Stimulated activated CD4-positive, alpha-beta T cell treated with anti-CD3 and anti-CD28 coated beads, Interleukin-4, amount 100 ng/mL, for 4 hours (primary cell): ENCODE measurements around the gene FABP2.
A peak's percentile ranks its signal among the peaks of the same experiment; 100 is the strongest.
"Not testable (repeated sequence)": the region's sequence is repeated elsewhere in the genome, so short reads cannot be mapped to it uniquely, and the experiment has no call there.

ENCODE experiments used
- DNase-seq, 2 experiments: peaks; one replicate each; pipeline ENCODE4 v3.0.0-alpha.2; 2020

The FABP2 gene

DNA sequence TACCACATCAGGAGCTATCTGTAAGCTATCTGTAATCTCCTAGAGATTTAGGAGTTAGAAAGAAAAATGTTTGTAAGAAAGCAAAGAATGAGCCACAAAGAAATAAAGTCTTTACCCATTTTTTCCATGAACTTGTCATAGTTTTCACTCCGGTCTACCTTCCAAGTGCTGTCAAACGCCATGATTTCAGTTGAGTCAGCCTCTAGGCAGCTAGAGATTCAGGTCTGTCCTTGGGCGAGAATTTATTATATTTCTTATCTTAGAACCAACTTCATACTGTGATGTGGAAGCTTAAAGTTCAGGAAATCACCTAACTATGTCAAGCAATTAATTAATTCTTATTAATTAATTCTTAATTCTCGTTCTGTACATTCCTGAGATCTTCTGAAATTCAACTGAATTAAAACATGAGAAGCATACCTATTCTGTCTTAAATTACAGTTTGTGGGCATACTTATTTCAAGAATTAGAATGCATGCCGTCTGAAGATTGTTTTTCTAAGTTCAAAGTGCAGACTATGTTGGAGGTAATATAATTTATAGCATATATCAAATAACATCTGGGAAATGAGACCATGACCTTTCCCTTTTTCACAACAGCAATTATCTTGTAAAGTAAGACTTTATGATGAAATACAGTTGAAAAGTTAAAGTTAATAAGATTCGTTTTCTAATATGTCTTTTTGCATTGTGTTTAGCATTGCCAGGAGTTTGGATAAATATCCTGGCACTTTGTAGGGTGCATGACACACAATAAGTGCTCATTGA, at the start of gene FABP2:
FABP2 (minus strand) TSS at position 218 of the 767 bp plus-strand sequence; CDS start at position 182, 36 bp downstream.
- DNase-seq, result no peak

GRCh38 chr4:119370951-119371683, 49.2 kb upstream of the FABP2 start:
- not testable (repeated sequence) for DNase-seq

GRCh38 chr4:119370392-119370791, 48.5 kb upstream of the FABP2 start:
- DNase-seq, result peak; percentile 8 to 49

GRCh38 chr4:119366802-119367201, 44.9 kb upstream of the FABP2 start:
- DNase-seq, result not testable (repeated sequence)

DNA sequence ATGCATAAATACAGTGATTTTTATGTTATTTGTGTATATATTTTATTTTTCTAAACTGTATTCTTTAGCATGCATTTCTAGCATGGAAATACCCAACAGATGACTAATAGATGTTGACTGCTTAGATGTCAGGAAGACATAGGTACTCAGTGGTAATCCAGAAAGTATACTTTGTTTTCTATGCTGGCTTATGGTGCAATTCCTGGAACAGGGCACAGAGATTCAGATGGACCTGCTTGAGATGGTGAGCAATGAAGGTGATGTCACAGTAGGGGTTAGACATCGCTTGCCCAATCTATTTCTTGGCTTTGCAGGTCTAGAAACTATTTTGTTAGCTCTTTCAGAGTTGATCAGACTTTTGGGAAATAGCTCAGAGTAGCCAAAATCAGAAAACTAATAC, 42.3 kb upstream of the FABP2 start:
- DNase-seq, result not testable (repeated sequence)

DNA sequence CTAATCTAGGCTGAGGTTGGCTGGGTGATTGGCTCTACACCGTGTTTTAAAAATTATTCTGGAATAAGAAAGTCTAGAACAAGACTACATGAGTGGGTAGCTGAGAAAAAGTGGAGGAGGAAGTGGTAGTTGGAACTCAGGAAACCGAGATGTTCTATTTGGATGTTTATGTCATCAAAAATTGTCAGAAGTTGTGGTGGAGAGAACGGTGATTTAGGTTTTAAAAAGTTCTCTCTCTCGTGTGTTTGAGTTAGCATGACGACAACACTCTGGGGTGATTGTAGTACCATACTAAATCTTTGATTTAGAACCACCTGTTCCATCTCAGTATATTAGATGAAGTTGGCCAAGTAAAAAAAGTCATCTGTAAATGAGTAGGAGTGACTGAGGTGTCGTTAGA, 41.4 kb upstream of the FABP2 start:
- not testable (repeated sequence) for DNase-seq

DNA sequence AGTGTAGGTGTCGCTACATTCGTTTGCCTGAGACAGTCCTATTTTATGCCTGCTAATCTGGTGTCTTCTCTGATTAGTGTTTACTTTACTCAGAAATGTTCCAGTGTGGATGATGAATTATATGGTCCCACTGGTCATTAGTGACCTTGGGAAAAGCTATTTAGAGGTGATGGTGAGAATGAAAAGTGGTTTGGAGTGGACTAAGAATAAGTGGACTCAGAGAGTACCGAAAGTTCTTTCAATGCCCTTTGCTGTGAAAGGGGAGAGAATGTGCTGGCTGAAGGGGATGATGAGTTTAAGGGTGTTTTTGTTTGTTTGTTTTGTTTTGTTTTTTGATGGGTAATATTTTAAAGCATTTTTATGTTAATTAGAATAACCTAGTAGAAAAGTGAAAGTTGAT, 40.5 kb upstream of the FABP2 start:
- not testable (repeated sequence) for DNase-seq

- DNase-seq, result not testable (repeated sequence)
These were observed 37.9 kb upstream of the FABP2 start for GRCh38 chr4:119359873-119360272.

DNA sequence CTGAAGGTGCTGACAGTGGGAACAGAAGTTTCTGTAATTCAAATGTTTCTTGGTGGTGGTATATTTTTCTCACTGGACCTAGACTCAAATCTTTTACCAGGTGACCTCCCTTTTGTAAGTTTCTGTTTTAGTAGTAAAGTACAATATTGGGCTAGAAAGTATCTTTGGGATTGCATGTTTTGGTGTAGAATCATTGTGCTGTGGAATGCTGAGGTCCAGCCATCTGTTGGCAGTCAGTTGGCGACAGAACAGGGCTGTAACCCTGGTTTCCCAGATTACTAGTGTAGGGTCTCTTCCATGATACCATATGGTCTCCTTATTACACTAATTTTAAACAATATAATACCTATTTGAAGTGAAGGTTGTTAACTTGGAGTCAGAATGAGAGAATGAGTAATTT, 34.9 kb upstream of the FABP2 start:
- DNase-seq, result not testable (repeated sequence)

- not testable (repeated sequence) for DNase-seq
These were observed 34.1 kb upstream of the FABP2 start for GRCh38 chr4:119356041-119356440.

- not testable (repeated sequence) for DNase-seq
These were observed 31.4 kb upstream of the FABP2 start for GRCh38 chr4:119353364-119353763.

DNA sequence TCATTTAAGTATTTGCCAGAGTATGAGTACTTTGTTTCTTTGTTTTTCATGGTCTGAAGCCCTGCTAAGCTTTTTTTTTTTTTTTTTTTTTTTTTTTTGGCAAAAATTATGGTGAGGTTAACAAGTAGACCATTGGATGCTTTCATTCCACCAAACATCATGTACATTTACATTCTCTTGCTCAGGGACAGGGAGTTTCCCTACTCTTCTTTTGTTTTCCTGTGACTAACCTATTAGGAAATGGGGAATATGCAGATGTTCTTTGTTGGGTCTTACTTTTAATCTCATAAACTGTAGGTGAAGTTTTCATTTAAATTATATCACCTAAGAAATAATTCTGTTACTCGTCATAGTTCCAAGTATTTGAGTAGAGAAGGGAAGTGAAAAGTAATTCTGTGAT, 26.2 kb upstream of the FABP2 start:
- not testable (repeated sequence) for DNase-seq

DNA sequence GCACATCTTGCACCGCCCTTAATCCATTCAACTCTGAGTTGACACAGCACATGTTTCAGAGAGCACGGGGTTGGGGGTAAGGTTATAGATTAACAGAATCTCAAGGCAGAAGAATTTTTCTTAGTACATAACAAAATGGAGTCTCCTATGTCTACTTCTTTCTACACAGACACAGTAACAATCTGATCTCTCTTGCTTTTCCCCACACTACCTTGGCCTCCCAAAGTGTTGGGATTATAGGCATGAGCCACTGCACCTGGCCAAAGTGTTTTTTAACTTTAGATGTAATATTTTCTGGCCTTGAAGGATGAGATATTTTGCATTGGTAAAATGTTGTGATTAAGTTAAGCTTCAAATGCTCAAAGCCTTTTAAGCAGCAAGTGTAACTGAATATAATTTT, 21.4 kb upstream of the FABP2 start:
- not testable (repeated sequence) for DNase-seq

GRCh38 chr4:119339895-119340294, 18.0 kb upstream of the FABP2 start:
- DNase-seq, result not testable (repeated sequence)

DNA sequence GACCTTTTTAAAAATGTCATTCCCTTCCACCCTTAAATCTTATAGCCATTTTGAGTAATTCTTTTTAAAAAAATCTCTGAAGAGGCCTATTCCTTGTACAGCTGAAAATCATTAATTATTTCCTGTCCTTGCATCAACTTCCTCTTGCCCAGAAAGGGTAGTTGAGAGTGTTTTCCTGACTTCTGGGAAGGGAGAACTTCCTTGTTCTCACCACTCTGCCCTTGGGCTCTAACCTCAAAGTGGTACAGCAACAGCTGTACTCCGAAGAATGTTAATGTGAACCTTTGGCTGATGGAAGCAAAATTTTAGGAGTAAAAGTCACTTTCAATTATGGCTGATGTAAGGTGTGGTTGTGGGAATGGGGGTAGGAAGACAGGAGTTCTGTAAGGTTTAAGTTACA, 15.1 kb upstream of the FABP2 start:
- DNase-seq, result no peak

- not testable (repeated sequence) for DNase-seq
These were observed 14.5 kb upstream of the FABP2 start for GRCh38 chr4:119336332-119336979.

DNA sequence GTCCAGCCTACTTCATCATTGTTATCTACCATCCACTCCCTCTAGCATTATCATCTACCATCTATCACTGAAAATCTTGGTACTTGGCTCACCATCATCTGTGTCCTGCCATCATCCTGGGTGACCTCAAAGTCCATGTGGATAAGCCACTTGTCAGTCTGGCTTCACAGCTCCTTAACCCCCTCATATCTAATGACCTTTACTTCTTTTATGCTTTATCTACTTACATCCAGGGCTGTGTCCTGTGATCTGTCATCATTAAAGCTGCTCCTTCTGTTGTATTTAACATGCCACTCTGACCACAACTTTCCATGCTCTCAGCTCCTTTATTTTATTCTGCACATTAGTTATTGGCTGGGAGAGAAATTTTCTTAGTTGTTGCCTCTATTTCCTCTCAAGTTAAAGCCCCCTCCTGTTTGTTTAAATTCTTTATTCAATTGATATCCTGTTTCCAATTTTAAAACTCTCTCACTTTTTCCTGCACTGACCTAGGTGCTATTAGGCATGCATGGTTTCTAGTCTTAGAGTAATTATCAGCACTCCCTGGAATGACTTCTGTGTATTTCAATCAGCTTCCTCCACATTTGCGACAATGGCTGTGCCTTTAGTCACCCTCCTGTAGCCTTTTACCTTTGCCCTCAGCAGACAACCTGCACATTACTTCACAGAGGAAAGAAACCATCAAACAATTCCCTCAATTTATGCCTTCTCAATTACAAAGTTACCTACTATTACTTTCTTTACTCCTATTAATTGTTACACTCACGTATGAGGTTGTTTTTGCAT, 8.1 kb upstream of the FABP2 start:
- no peak for DNase-seq

DNA sequence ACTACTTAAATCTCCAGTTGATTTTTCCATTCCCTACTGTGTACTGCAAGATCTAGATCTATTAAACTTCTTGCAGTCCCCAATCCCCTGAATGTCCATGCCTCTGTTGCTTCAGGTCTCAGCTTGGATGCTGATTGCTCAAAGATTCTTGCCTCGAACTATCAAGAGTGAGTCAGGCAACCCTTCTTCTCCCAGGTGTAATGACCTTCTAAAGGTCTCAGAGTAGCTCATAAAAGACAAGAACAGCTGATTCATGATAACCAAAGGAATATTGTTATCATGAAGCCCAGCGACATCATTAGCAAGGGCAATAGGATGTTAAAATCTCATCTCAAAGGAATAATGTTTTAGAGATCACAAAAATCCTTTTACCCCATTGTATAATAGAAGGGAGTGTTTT, 6.8 kb upstream of the FABP2 start:
- DNase-seq, result no peak

GRCh38 chr4:119317990-119318389, 3.9 kb downstream of the FABP2 start:
- DNase-seq, result no peak

DNA sequence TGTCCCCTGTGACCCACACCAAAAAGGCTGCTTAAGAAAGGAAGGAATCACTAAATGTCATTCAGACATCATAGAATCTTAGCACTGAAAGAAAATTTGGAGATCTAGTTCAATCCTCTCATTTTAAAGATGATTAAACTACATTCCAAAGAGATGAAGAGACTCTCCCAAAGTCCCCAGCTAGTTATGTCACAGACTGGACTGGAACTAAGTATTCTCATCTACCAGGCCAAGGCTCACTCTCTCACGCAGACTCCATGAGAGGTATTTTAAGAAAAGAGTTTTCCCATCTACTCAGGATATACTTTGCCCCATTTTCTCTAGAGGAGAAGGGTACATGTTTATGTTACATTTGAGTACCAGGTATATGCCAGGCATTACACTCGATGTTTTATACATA, 6.9 kb downstream of the FABP2 start:
- no peak for DNase-seq

GRCh38 chr4:119314356-119314755, 7.6 kb downstream of the FABP2 start:
- peak in 1 of 2 experiments; percentile 2 for DNase-seq

DNA sequence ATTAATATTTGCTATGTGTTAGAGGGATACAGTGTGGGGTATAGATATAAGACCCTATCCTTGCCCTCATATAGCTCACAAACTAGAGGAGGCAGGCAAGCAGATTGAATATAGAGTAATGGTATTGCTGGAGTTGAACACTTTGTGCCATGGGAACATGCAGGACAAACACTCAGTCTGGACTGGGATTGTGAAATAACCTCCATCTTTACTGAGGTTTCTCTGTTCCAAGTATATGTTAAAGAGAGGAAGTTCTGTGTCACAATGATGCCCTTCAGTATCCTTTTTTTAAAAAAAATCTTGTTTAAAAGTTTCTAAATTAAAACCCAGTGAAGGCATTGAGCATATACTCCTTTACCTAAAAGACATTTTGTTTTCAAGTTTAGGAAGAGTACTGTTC, 8.7 kb downstream of the FABP2 start:
- no peak for DNase-seq

DNA sequence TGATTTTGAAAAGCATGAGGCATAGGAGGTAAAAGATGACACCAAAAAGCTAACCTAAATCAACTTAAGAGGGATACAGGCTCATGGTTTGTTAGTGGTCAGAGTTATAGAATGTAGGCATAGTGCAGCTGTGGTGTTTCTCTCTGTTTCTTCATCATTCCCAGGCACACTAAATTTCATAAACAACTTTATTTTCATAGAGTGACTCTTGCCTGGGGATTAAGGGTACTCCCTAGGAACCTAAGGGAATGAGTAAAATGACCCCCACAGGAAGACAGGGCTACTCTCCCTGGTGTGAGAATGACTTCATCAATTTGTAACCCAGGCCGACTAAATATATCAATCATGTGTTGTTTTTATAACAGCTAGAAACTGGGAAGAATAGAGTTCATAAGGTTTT, 11.1 kb downstream of the FABP2 start:
- no peak for DNase-seq
